OCI-LY3 (cell line): ENCODE data around the gene VCAM1.

Source experiments
- CTCF ChIP-seq: fragments of 200-600, 300-600 bp; sonication (generic); IDR thresholded peaks from 2 replicates; pipeline ENCODE4 v1.5.1; 2014; ENCODE audit warnings: antibody characterized with exemption, low read length, low read depth
- EZH2phosphoT487 ChIP-seq: fragments of 200-600 bp; shearing (Covaris generic); IDR thresholded peaks from 2 replicates; pipeline ENCODE4 v1.6.1; 2018; ENCODE audit warnings: antibody characterized with exemption, mixed run types, low read depth

DNA sequence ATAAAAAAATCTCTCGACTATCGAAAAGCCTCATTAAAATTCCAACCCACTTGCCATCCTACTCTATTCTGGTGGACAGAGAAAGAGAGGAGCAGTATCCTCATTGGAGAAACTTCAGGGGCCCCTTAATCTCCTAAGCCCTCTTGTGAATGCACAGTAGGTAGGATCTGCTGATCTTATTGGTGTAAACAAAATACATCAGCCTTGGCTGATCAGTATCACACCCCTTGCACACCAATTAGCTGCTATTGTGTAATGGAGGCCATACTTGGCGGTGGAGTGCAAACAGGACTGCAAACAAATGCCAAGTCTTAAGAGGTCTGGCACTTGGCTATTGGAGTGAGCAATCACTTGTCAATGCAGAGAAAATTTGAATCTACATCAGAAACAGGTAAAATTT is 15.7 kb downstream of the VCAM1 start:
- TF ChIP-seq CTCF (no peak), EZH2phosphoT487 (no peak)
